CD8-positive, alpha-beta memory T cell (primary cell): Measurements from ENCODE around the gene HOXA1. TPM values are rescaled to one million over a fixed set of nuclear protein-coding genes. Genes with fewer than 3 reads are reported as not detected.
A peak's percentile ranks its signal among the peaks of the same experiment; 100 is the strongest.

Experiments
- CTCF ChIA-PET: fragments of 350-600 bp; sonication (Branson Sonifier 250); formaldehyde crosslinking; loops from one replicate; lab custom pipeline; 2021; ENCODE audit warnings: antibody characterized with exemption; lab: Charles Lee
- POLR2A ChIA-PET: fragments of 350-600 bp; sonication (Branson Sonifier 250); formaldehyde crosslinking; loops from one replicate; lab custom pipeline; 2021; ENCODE audit warnings: antibody characterized with exemption; lab: Charles Lee
- DNase-seq, 5 donors: peaks; one replicate each; pipeline versions ENCODE4 v3.0.0 to v3.0.0-alpha.2; 2020 to 2022; ENCODE audit warnings: mixed read lengths in 1 of 5
- H3K27ac ChIP-seq: one replicate; pipeline ENCODE4 v1.7.0; 2013; ENCODE audit warnings: low read depth, mild to moderate bottlenecking, low read length, moderate library complexity
- H3K27me3 ChIP-seq: 2 replicates; pipeline ENCODE4 v1.7.0; 2013; ENCODE audit warnings: low read length, mild to moderate bottlenecking; ENCODE audit not compliant: insufficient read depth, poor library complexity, severe bottlenecking
- H3K36me3 ChIP-seq: 2 replicates; pipeline ENCODE4 v1.7.0; 2013; ENCODE audit warnings: mild to moderate bottlenecking, low read length, moderate library complexity; ENCODE audit not compliant: insufficient read depth
- H3K4me1 ChIP-seq: 2 replicates; pipeline ENCODE4 v1.7.0; 2013; ENCODE audit warnings: mild to moderate bottlenecking, low read length, moderate library complexity; ENCODE audit not compliant: insufficient read depth
- H3K4me3 ChIP-seq: 2 replicates; pipeline ENCODE4 v1.7.0; 2013; ENCODE audit warnings: mild to moderate bottlenecking, low read length
- H3K9me3 ChIP-seq: 2 replicates; pipeline ENCODE4 v1.7.0; 2013; ENCODE audit warnings: mild to moderate bottlenecking, low read length
- H3K27ac Mint-ChIP-seq, 8 donors: one replicate each; pipeline ENCODE4 v1.8.0; 2020 to 2021; ENCODE audit warnings: mixed read lengths in 8 of 8, mild to moderate bottlenecking in 6 of 8, inconsistent platforms in 3 of 8, moderate library complexity in 3 of 8
- H3K27me3 Mint-ChIP-seq, 2 donors: one replicate each; pipeline ENCODE4 v1.8.0; 2020 to 2021; ENCODE audit warnings: mixed read lengths in 2 of 2, mild to moderate bottlenecking in 1 of 2, moderate library complexity in 1 of 2
- H3K36me3 Mint-ChIP-seq, 3 donors: one replicate each; pipeline ENCODE4 v1.8.0; 2020 to 2021; ENCODE audit warnings: mixed read lengths in 3 of 3, inconsistent platforms in 1 of 3, mild to moderate bottlenecking in 1 of 3
- H3K4me1 Mint-ChIP-seq, 3 donors: one replicate each; pipeline ENCODE4 v1.8.0; 2020 to 2021; ENCODE audit warnings: mixed read lengths in 3 of 3, inconsistent platforms in 1 of 3, mild to moderate bottlenecking in 1 of 3
- H3K4me3 Mint-ChIP-seq, 7 donors: one replicate each; pipeline ENCODE4 v1.8.0; 2020 to 2021; ENCODE audit warnings: mixed read lengths in 7 of 7, mild to moderate bottlenecking in 6 of 7, moderate library complexity in 4 of 7, inconsistent platforms in 2 of 7
- H3K9me3 Mint-ChIP-seq, 5 donors: one replicate each; pipeline ENCODE4 v1.8.0; 2020 to 2022; ENCODE audit warnings: mixed read lengths in 5 of 5, mild to moderate bottlenecking in 3 of 5, moderate library complexity in 2 of 5, inconsistent platforms in 1 of 5
- polyA plus RNA-seq: library from polyadenylated mRNA; unstranded; fragments of 300-500 nt; fragmentation: Illumina TruSeq; gene quantifications from one replicate; pipeline ENCODE4 v1.2.3, GENCODE V29; 2021
- total RNA-seq, 2 experiments: library from RNA; stranded (reverse); gene quantifications; one replicate each; pipeline ENCODE4 v1.2.3, GENCODE V29; 2021

Gene HOXA1
- total and polyA plus RNA-seq, 3 experiments from 2014 or later, result 0.31 to 0.75 (median 0.38) TPM

DNA sequence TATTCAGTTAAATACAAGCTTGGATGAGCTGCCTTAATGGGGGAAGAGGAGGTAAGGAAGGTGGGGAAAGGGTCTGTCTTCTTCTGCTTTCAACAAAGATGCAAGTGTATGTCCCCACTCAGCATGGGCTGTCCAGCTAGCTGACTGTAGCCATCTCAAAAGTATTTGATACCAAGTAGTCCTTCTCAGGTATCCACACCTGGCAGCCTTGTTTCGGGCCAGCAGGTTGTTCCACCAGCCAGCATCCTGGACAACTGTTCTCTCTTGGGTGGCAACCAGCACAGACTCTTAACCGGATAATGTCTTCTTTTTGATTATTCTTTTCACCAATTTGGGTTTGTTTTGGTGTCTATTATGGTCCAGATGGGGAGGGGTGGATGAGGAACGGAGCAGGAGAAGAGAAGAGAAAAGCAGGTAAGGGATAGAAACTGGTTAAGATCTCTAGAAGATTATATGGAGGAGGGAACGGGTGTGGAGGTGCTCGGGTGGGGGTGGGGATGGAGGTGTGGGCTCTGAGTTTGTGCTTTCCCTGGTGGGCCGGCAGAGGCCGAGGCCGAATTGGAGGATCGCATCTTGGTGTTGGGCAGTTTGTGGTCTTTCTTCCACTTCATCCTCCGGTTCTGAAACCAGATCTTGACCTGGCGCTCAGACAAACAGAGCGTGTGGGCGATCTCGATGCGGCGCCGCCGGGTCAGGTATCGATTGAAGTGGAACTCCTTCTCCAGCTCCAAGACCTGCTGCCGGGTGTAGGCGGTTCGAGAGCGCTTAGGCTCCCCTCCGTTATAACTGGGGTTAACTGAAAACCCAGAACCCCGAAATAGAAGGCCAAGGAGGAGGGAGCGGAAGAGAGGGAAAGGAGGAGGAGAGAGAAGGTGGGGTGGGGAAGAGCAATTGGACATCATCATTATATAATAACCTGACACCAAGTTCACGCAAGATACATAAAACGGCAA is 33.3 kb upstream of the HOXA1 start:
- POLR2A ChIA-PET, result no interaction called here
- Mint-ChIP-seq H3K36me3 (no peaks in the 10 kb centered on the region), H3K4me3 (peak overlapping the region in 6 of 7 donors; percentile 31 to 84 (median 58))

DNA sequence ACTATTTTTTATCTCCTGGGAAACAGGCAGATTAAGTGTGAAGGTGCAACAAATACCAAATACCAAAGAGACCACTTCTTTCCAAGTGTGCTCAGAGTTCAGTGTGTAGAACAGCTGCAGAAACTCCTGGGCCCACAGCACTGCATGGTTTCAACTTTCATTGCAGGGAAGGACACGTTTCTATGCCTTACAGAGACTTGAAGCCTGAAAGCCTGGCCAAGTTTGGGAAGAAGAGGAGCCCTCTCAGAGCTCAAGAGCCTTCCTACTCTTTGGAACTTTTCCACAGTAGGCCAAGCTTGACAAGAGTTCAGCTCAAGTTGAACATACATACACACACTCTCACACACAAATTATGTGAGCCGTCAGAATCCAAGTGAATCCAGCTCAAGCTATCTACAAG is 32.2 kb upstream of the HOXA1 start:
- POLR2A ChIA-PET, result no interaction called here
- CTCF ChIA-PET, result no interaction called here
- Mint-ChIP-seq H3K9me3 (no peaks in the 10 kb centered on the region), H3K4me1 (peaks cover 0 to 3% (median 0%) of the 10 kb centered on the region in 3 donors), H3K27me3 (peaks cover 40 to 75% of the 10 kb centered on the region in 2 donors), H3K36me3 (no peaks in the 10 kb centered on the region), H3K4me3 (peak overlapping the region in 1 of 7 donors; percentile 65), H3K27ac (no peak overlapping the region)
- no peak for DNase-seq
- Histone ChIP-seq H3K36me3 (no peaks in the 10 kb centered on the region), H3K27me3 (peaks cover 5% of the 10 kb centered on the region), H3K27ac (no peak overlapping the region), H3K4me1 (peaks cover 6% of the 10 kb centered on the region), H3K9me3 (no peaks in the 10 kb centered on the region), H3K4me3 (no peak overlapping the region)

More for the DNA sequence above, 33.3 kb upstream of the HOXA1 start:
- no peaks in the 10 kb centered on the region for H3K9me3 Mint-ChIP-seq
- H3K27me3 Mint-ChIP-seq, result peaks cover 48 to 81% of the 10 kb centered on the region in 2 donors
- H3K4me1 Mint-ChIP-seq, result peaks cover 0 to 3% (median 0%) of the 10 kb centered on the region in 3 donors
- H3K27ac ChIP-seq, result no peak overlapping the region
- CTCF ChIA-PET, result no interaction called here
- H3K27me3 ChIP-seq, result peaks cover 5% of the 10 kb centered on the region
- H3K27ac Mint-ChIP-seq, result no peak overlapping the region
- no peaks in the 10 kb centered on the region for H3K9me3 ChIP-seq
- DNase-seq, result no peak
- no peaks in the 10 kb centered on the region for H3K36me3 ChIP-seq
- peaks cover 6% of the 10 kb centered on the region for H3K4me1 ChIP-seq
- no peak overlapping the region for H3K4me3 ChIP-seq

DNA sequence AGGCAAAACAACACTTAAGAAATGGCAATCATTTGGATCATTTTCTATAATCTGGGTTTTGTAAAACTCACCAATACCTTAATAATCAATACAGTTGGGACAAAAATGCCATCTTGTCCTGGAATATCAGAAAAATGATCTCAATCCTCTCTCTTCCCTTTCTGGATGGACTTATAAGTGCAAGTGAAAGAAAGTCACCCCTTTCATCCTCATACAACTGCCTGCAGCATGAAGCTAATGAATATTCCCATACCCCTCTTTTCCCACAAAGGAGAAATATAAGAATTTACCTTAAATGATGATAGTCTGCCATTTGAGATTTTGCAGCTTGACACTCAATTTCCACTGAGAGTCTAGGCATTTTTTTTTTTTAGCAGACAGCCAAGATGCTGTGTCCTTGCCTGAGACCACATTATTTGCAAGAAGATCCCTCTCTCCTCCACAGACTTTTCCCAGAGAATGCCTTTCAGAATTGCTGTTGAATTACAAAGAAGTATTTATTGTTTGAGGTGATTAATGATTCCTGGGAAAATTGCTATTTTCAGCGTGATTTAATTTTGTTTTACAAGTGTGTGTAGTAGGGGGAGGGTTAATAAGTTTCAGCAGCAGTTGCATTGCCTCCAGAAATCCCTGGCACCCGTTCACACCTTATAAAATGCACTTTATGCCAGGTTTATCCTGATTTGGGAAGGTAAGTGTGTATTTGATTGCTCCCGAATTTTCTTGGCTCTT is 31.0 kb upstream of the HOXA1 start:
- H3K4me3 Mint-ChIP-seq, result peak overlapping the region in 1 of 7 donors; percentile 36
- Histone ChIP-seq H3K9me3 (no peaks in the 10 kb centered on the region), H3K27me3 (peaks cover 5% of the 10 kb centered on the region), H3K36me3 (no peaks in the 10 kb centered on the region), H3K4me1 (peaks cover 6% of the 10 kb centered on the region), H3K4me3 (no peak overlapping the region), H3K27ac (no peak overlapping the region)
- H3K27ac Mint-ChIP-seq, result peak overlapping the region in 1 of 8 donors; percentile 18
- ChIA-PET POLR2A (no interaction called here), CTCF (interaction anchor here (0.8 kb wide), 1 partner anchor 24 kb away, joined by 3 read pairs; no protein-coding TSS in a partner anchor)
- no peaks in the 10 kb centered on the region for H3K36me3 Mint-ChIP-seq
- H3K27me3 Mint-ChIP-seq, result peaks cover 32 to 65% of the 10 kb centered on the region in 2 donors
- DNase-seq, result no peak
- H3K9me3 Mint-ChIP-seq, result no peaks in the 10 kb centered on the region
- peaks cover 0 to 3% (median 0%) of the 10 kb centered on the region in 3 donors for H3K4me1 Mint-ChIP-seq

DNA sequence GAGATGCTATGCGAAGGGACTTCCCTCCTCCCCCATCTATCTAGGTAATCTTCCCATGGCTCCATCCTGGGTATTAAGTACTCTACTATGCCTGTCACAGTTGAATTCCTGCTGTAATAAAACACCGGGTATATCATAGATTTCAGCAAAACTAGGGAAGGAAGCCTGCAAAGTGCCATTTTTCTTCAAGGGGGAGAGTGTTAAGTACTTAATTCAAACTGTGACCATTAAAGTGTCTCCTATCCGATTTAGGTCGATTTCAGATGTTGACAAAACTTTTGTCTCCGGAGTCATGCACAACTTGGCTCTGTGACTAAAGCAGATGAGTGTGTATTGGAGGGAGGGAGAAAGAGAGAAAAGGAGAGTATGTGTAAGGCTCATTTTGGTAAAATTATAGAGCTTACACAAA is 30.2 kb upstream of the HOXA1 start:
- no peak for DNase-seq
- Histone ChIP-seq H3K27ac (no peak overlapping the region), H3K9me3 (no peaks in the 10 kb centered on the region), H3K4me1 (peaks cover under 1% of the 10 kb centered on the region), H3K36me3 (no peaks in the 10 kb centered on the region), H3K27me3 (peaks cover 5% of the 10 kb centered on the region), H3K4me3 (no peak overlapping the region)
- no peaks in the 10 kb centered on the region for H3K36me3 Mint-ChIP-seq
- peaks cover 30 to 59% of the 10 kb centered on the region in 2 donors for H3K27me3 Mint-ChIP-seq
- ChIA-PET CTCF (no interaction called here), POLR2A (interaction anchor here (0.7 kb wide), 1 partner anchor 148 kb away, joined by 3 read pairs; no protein-coding TSS in a partner anchor)
- no peaks in the 10 kb centered on the region for H3K4me1 Mint-ChIP-seq
- H3K27ac Mint-ChIP-seq, result no peak overlapping the region
- H3K4me3 Mint-ChIP-seq, result no peak overlapping the region
- H3K9me3 Mint-ChIP-seq, result no peaks in the 10 kb centered on the region

DNA sequence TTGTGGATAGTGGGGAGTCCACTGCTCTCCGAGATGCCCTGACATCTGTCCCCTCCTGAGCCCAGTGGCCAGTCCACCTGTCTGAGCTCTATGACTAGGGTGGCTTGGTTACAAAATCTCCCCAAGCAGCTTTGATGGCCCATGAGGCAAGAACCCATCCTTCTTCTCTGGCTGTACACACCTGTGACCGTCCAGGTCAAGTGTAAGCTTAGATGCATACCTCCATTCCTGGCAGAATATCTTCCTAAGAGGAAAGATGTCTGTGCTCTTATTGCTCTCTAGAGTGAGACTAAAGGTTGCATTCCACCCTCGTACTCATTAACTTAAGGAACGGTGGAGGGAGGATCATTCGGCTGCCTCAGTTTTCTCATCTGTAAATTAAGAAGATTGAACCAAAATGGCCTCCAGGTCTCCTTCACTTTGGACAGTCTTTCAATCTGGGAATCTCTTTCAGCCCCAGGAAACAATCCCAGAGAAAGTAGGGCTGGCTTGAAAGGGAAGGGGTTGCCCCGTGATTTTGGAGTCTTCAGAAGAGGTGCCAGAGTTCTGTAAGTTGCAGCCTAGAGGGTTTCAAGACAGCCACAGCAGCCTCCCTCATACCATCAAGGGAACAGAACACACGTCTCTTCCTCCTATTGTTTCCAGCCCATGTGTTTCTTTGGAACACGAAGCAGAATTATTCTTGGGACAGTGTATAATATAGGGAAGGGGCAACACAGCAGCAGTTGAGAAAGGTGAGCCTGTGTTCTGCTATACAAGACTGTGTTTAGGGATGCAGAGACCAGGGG is 29.3 kb upstream of the HOXA1 start:
- no peak overlapping the region for H3K27ac Mint-ChIP-seq
- Histone ChIP-seq H3K4me1 (no peaks in the 10 kb centered on the region), H3K27ac (no peak overlapping the region), H3K27me3 (peaks cover 5% of the 10 kb centered on the region), H3K9me3 (no peaks in the 10 kb centered on the region), H3K4me3 (no peak overlapping the region), H3K36me3 (no peaks in the 10 kb centered on the region)
- DNase-seq, result no peak
- no peaks in the 10 kb centered on the region for H3K36me3 Mint-ChIP-seq
- peak overlapping the region in 1 of 7 donors; percentile 13 for H3K4me3 Mint-ChIP-seq
- ChIA-PET CTCF (no interaction called here), POLR2A (no interaction called here)
- H3K27me3 Mint-ChIP-seq, result peaks cover 30 to 59% of the 10 kb centered on the region in 2 donors
- H3K9me3 Mint-ChIP-seq, result no peaks in the 10 kb centered on the region
- H3K4me1 Mint-ChIP-seq, result no peaks in the 10 kb centered on the region

DNA sequence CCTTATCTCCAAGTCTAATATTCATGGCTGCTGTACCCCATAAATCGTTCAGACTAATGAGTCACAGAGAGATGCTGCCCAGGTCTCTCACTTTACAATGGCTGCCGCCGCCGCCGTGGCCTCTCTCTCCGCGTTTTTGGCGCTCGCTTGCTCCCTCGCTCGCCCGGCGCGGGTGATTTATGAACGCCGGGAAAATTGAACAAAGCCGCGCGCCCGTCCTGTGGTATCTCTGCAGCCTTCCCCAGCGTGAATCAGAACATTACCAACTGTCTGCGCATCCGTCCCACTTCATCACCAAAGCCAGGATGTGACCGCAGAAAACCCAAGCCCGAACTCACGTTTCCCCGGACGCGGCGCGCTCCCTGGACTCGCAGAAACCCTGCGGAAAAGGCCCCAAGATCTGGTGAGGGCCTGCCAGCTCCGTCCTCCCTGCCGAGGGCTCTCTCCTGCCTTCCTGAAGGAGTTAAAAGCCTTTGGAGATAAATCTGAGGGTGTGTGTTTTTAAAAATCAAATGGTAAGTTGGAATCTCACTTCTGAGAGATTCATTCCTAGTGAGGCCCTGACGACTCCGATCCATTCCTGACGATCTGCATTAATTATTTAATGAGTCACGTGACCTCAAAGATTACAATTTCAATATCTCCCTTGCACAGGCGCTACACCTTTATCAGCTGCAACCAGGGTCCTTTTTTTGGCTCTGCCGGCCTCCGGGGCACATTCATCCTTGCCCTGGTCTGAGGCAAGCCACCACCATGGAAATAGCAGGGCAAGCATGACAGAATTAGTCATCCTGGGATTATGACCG is 28.5 kb upstream of the HOXA1 start:
- no peaks in the 10 kb centered on the region for H3K9me3 Mint-ChIP-seq
- H3K36me3 Mint-ChIP-seq, result no peaks in the 10 kb centered on the region
- peaks cover 30 to 58% of the 10 kb centered on the region in 2 donors for H3K27me3 Mint-ChIP-seq
- peaks cover 5% of the 10 kb centered on the region for H3K27me3 ChIP-seq
- H3K4me1 ChIP-seq, result no peaks in the 10 kb centered on the region
- ChIA-PET CTCF (no interaction called here), POLR2A (no interaction called here)
- H3K27ac Mint-ChIP-seq, result no peak overlapping the region
- no peaks in the 10 kb centered on the region for H3K9me3 ChIP-seq
- H3K4me1 Mint-ChIP-seq, result no peaks in the 10 kb centered on the region
- no peak overlapping the region for H3K27ac ChIP-seq
- no peak for DNase-seq
- H3K4me3 Mint-ChIP-seq, result peak overlapping the region in 1 of 7 donors; percentile 13
- H3K36me3 ChIP-seq, result no peaks in the 10 kb centered on the region
- H3K4me3 ChIP-seq, result no peak overlapping the region

DNA sequence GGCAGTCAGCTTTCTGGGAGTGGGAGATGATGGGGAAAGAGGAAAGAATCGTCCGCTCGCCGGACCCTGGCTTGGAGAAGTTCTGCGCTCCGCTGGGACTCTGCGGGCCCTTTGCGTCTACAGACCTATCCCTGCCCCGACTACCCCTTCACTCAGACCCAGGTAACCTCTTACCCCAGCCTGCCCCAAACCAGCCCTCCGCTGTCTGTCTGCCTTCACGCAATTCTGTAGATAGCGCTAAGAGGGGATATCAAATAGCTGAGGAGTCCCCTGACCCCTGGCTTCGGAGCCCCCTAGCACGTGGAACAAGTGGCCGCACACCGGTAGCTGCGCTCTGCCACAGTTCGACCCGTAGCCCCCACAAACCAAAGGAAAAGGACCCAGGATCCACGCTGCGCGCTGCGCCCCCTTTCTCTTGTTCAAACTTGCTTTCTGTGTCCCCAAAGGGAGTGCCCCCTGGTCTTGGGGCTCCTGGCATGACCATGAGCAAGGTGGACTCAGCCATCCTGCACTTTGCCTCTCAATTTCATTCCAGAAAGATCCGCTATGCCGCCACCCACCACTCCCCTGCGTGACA is 27.8 kb upstream of the HOXA1 start:
- H3K9me3 Mint-ChIP-seq, result no peaks in the 10 kb centered on the region
- POLR2A ChIA-PET, result no interaction called here

More for the DNA sequence above, 27.8 kb upstream of the HOXA1 start:
- CTCF ChIA-PET, result no interaction called here
- H3K27ac Mint-ChIP-seq, result no peak overlapping the region
- no peaks in the 10 kb centered on the region for H3K4me1 Mint-ChIP-seq
- Histone ChIP-seq H3K27me3 (peaks cover 5% of the 10 kb centered on the region), H3K27ac (no peak overlapping the region), H3K9me3 (no peaks in the 10 kb centered on the region), H3K4me3 (no peak overlapping the region), H3K4me1 (no peaks in the 10 kb centered on the region), H3K36me3 (no peaks in the 10 kb centered on the region)
- DNase-seq, result no peak
- H3K27me3 Mint-ChIP-seq, result peaks cover 26 to 53% of the 10 kb centered on the region in 2 donors
- no peak overlapping the region for H3K4me3 Mint-ChIP-seq
- no peaks in the 10 kb centered on the region for H3K36me3 Mint-ChIP-seq
